Small intestine (tissue), 7 donors: ENCODE data around the gene DRC3. TPM values are rescaled to one million over a fixed set of nuclear protein-coding genes. Genes with fewer than 3 reads are reported as not detected.
"Not testable (repeated sequence)": the region's sequence is repeated elsewhere in the genome, so short reads cannot be mapped to it uniquely, and the experiment has no call there.

Source experiments
- DNase-seq, 2 donors: peaks; one replicate each; pipeline versions ENCODE4 v3.0.0 to v3.0.0-alpha.2; 2013
- FAIRE-seq: peaks from 2 replicates; lab custom pipeline; 2012; peaks lifted over from hg19 to GRCh38; lab: Jason Lieb, UNC
- H3K27ac ChIP-seq, 3 donors: one replicate each; pipeline ENCODE4 v1.5.1; 2013; ENCODE audit warnings: low read length in 2 of 3, mild to moderate bottlenecking in 2 of 3, control low read depth in 1 of 3, inconsistent platforms in 1 of 3, low read depth in 1 of 3, moderate library complexity in 1 of 3
- H3K27me3 ChIP-seq, 3 donors: one replicate each; pipeline ENCODE4 v1.6.1; 2013; ENCODE audit warnings: low read length in 3 of 3, inconsistent platforms in 1 of 3; ENCODE audit not compliant: control insufficient read depth in 3 of 3, insufficient read depth in 3 of 3
- H3K36me3 ChIP-seq, 3 donors: one replicate each; pipeline ENCODE4 v1.6.1; 2013; ENCODE audit warnings: low read length in 3 of 3, inconsistent platforms in 1 of 3, low read depth in 1 of 3, mild to moderate bottlenecking in 1 of 3, moderate library complexity in 1 of 3; ENCODE audit not compliant: control insufficient read depth in 3 of 3, insufficient read depth in 2 of 3
- H3K4me1 ChIP-seq, 3 donors: one replicate each; pipeline ENCODE4 v1.6.1; 2013; ENCODE audit warnings: low read length in 2 of 3, inconsistent platforms in 1 of 3, low read depth in 1 of 3, mild to moderate bottlenecking in 1 of 3, moderate library complexity in 1 of 3; ENCODE audit not compliant: control insufficient read depth in 3 of 3, insufficient read depth in 2 of 3
- H3K4me3 ChIP-seq, 3 donors: one replicate each; pipeline ENCODE4 v1.5.1; 2013; ENCODE audit warnings: low read length in 3 of 3, control low read depth in 1 of 3, inconsistent platforms in 1 of 3, low read depth in 1 of 3, mild to moderate bottlenecking in 1 of 3, moderate library complexity in 1 of 3
- H3K9me3 ChIP-seq, 2 donors: one replicate each; pipeline ENCODE4 v1.6.1; 2013; ENCODE audit warnings: low read depth in 1 of 2, low read length in 1 of 2; ENCODE audit not compliant: control insufficient read depth in 2 of 2, insufficient read depth in 1 of 2
- WGBS, 3 donors: extraction: QIAGEN DNeasy Blood & Tissue Kit; methylation state at CpG; one replicate each; pipeline ENCODE4 v1.1.7; 2013; 5-methylcytosine and 5-hydroxymethylcytosine counted together
- polyA plus RNA-seq, 4 donors: library from polyadenylated mRNA; stranded (reverse) in 3 of 4; unstranded in 1 of 4; fragments of 200-250 nt in 3 of 4; fragments of 120-200 nt in 1 of 4; gene quantifications; one replicate each; pipeline versions ENCODE4 v1.2.1 to v1.2.3, GENCODE V29; 2013
- donor health status: healthy with polysubstance abuse.
- donor health status: control.
- donor health status: control.
- donor health status: Bipolar disorder and iron deficiency.
- donor health status: healthy.

The DRC3 gene
- polyA plus RNA-seq, 4 donors: 0.54 to 4.1 (median 0.85) TPM; not detected in 1

DNA sequence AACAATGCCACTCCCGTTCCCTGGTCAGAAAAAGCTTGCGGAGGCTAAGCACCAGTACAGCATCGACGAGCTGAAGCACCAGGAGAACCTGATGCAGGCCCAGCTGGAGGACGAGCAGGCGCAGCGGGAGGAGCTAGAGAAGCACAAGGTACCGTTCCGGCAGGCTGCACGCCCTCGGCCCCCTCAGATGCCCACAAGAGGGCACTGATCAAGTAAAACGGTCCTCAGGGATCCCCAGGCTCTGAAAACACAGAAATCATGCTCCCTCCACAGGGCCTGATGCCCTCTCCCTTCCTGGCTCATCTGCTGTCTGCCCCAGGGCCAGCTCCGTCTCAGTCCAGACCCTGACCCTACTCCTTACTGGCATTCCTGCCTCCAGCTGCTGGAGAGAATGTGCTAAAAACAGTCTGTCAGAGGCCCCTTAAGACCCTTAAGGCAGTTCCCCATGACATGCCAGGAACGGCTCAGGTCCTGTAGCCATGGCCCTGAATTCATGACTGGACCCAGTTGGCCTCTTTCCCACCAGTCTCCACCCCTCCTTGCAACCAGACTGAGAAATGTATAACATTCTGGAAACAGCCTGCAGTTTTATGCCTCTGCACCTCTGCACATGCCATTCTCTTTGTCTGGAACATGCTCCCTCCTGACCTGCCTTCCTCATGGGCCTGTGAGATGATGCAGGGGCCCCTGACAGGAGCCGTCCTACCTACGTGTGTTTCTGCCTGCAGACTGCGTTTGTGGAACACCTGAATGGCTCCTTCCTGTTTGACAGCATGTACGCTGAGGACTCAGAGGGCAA, 21.8 kb downstream of the DRC3 start:
- 65 to 73% (median 73%) methylated on average over 18 of the region's 18 CpGs for WGBS, 3 donors
- Histone ChIP-seq H3K4me3 (no peak overlapping the region), H3K9me3 (no peaks in the 10 kb centered on the region), H3K4me1 (peaks cover 0 to under 1% (median 0%) of the 10 kb centered on the region in 3 donors), H3K27me3 (no peaks in the 10 kb centered on the region), H3K27ac (no peak overlapping the region), H3K36me3 (peaks cover 0 to 3% (median 0%) of the 10 kb centered on the region in 3 donors)
- DNase-seq: peak in 1 of 2 donors; percentile 16
- FAIRE-seq: no peak

GRCh38 chr17:17995887-17996286, 23.2 kb downstream of the DRC3 start:
- 94 to 98% (median 97%) methylated on average over 8 of the region's 8 CpGs for WGBS, 3 donors

GRCh38 chr17:17998934-17999333, 26.3 kb downstream of the DRC3 start:
- no peaks in the 10 kb centered on the region for H3K9me3 ChIP-seq
- H3K27ac ChIP-seq: no peak overlapping the region
- no peak overlapping the region for H3K4me3 ChIP-seq
- peaks cover 0 to 3% (median 0%) of the 10 kb centered on the region in 3 donors for H3K36me3 ChIP-seq
- no peaks in the 10 kb centered on the region for H3K27me3 ChIP-seq
- DNase-seq (no peak), FAIRE-seq (no peak)
- H3K4me1 ChIP-seq: peaks cover 0 to 11% (median 0%) of the 10 kb centered on the region in 3 donors
- 93 to 95% (median 95%) methylated on average over 8 of the region's 8 CpGs for WGBS, 3 donors

More at GRCh38 chr17:17995887-17996286, 23.2 kb downstream of the DRC3 start:
- H3K36me3 ChIP-seq, DNase-seq, H3K4me3 ChIP-seq, H3K27ac ChIP-seq, FAIRE-seq, H3K9me3 ChIP-seq, H3K27me3 ChIP-seq: not testable (repeated sequence)
- peaks cover 0 to 11% (median 0%) of the 10 kb centered on the region in 3 donors for H3K4me1 ChIP-seq

DNA sequence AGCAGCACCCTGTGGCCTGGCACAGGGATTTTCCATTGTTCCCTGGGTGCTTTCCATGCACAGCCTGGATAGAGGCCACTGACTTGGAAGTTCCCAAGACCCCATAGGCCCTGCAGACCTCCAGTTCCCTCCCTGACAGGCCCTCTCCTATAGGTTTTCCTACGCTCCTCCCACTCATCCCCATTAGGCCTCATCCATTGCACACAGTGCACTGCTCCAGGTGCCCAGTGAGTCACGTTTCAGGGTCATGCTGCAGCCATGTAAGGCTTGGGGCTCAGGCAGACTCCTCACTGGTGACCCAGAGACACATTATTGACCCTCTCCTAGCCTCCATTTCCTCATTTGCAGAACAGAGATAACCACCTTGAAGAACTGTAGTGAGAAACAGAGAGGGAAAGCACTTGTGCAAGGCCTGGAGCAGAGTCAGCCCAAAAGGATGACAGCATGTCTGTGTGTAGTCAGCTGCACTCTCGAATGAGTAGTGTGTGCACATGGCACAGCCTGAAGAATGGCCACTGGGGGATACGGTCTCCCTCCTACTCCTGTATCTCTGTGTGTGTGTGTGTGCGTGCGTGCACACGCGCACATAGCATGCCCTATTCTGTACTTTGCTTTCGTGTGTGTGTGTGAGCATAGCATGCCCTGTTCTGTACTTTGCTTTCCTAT, 26.8 kb downstream of the DRC3 start:
- Histone ChIP-seq H3K36me3 (peaks cover 0 to 3% (median 0%) of the 10 kb centered on the region in 3 donors), H3K27me3 (no peaks in the 10 kb centered on the region), H3K4me3 (no peak overlapping the region), H3K4me1 (peaks cover 0 to 11% (median 0%) of the 10 kb centered on the region in 3 donors), H3K27ac (peak overlapping the region in 1 of 3 donors; percentile 27), H3K9me3 (no peaks in the 10 kb centered on the region)
- no peak for FAIRE-seq
- 60 to 78% (median 75%) methylated on average over 9 of the region's 9 CpGs for WGBS, 3 donors
- no peak for DNase-seq

DNA sequence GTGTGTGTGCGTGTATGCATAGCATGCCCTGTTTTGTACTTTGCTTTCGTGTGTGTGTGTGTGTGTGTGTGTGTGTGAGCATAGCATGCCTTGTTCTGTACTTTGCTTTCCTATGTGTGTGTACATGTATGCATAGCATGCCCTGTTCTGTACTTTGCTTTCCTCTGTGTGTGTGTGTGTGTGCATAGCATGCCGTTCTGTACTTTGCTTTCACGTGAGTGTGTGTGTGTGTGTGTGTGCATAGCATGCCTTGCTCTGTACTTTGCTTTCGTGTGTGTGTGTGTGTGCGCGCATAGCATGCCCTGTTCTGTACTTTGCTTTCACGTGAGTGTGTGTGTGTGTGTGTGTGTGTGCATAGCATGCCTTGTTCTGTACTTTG, 27.4 kb downstream of the DRC3 start:
- H3K36me3 ChIP-seq: peaks cover 0 to 3% (median 0%) of the 10 kb centered on the region in 3 donors
- peaks cover 0 to 11% (median 0%) of the 10 kb centered on the region in 3 donors for H3K4me1 ChIP-seq
- H3K4me3 ChIP-seq: no peak overlapping the region
- WGBS, 3 donors: 17 to 54% (median 52%) methylated on average over 8 of the region's 8 CpGs
- H3K9me3 ChIP-seq: no peaks in the 10 kb centered on the region
- peak overlapping the region in 1 of 3 donors; percentile 27 for H3K27ac ChIP-seq
- peak; percentile 54 to 80 for DNase-seq
- FAIRE-seq: no peak
- no peaks in the 10 kb centered on the region for H3K27me3 ChIP-seq

- H3K9me3 ChIP-seq: no peaks in the 10 kb centered on the region
- H3K4me1 ChIP-seq: peaks cover 0 to 11% (median 0%) of the 10 kb centered on the region in 3 donors
- H3K27me3 ChIP-seq: no peaks in the 10 kb centered on the region
- FAIRE-seq (no peak), DNase-seq (no peak)
- 94 to 100% (median 97%) methylated on average over 2 of the region's 2 CpGs for WGBS, 3 donors
- H3K4me3 ChIP-seq: no peak overlapping the region
- H3K36me3 ChIP-seq: peaks cover 0 to 8% (median 4%) of the 10 kb centered on the region in 3 donors
- H3K27ac ChIP-seq: no peak overlapping the region
These were observed 29.5 kb downstream of the DRC3 start for GRCh38 chr17:18002171-18002570.

DNA sequence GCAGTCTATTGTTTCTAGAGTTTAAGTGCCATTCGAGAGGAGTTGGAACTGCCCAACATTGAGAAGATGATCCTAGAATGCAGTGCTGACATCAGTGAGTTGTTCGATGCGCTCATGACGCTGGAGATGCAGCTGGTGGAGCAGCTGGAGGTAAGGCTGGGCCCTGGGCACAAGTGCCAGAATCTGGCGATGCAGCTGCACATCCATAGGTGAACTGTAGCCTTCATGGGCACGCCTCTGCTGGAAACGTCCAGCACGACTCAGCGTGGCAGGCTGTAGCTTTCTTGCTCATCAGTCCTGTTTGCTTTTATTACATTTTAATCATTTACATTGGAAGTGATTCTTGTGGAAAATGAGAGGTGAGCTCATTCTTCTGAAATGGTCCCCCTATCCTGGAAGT, 31.7 kb downstream of the DRC3 start:
- DNase-seq (no peak), FAIRE-seq (no peak)
- Histone ChIP-seq H3K4me3 (no peak overlapping the region), H3K27ac (no peak overlapping the region), H3K27me3 (no peaks in the 10 kb centered on the region), H3K36me3 (peaks cover 0 to 26% (median 4%) of the 10 kb centered on the region in 3 donors), H3K9me3 (no peaks in the 10 kb centered on the region), H3K4me1 (peaks cover 0 to 11% (median 0%) of the 10 kb centered on the region in 3 donors)
- WGBS, 3 donors: 66 to 80% (median 66%) methylated on average over 9 of the region's 9 CpGs

GRCh38 chr17:18004884-18005305, 32.2 kb downstream of the DRC3 start:
- H3K9me3 ChIP-seq: no peaks in the 10 kb centered on the region
- FAIRE-seq (no peak), DNase-seq (no peak)
- no peaks in the 10 kb centered on the region for H3K27me3 ChIP-seq
- H3K36me3 ChIP-seq: peaks cover 0 to 28% (median 4%) of the 10 kb centered on the region in 3 donors
- no peak overlapping the region for H3K27ac ChIP-seq
- 84 to 89% (median 89%) methylated on average over 9 of the region's 9 CpGs for WGBS, 3 donors
- no peak overlapping the region for H3K4me3 ChIP-seq
- H3K4me1 ChIP-seq: peaks cover 0 to 5% (median 0%) of the 10 kb centered on the region in 3 donors
